GM21825 (cell line): Measurements from ENCODE around the gene CFAP141.
A peak's percentile ranks its signal among the peaks of the same experiment; 100 is the strongest.
"Not testable (repeated sequence)": the region's sequence is repeated elsewhere in the genome, so short reads cannot be mapped to it uniquely, and the experiment has no call there.

Experiments
- ATAC-seq: cut with Tn5 transposase; IDR thresholded peaks from one replicate; pipeline ENCODE4 v1.9.1; 2021; ENCODE audit warnings: mild to moderate bottlenecking, moderate library complexity; ENCODE audit not compliant: unreplicated experiment

CFAP141 gene

GRCh38 chr1:154206196-154206595 is at the start of gene CFAP141:
Gene CFAP141 (minus strand): TSS chr1:154206333. CDS start chr1:154206307, 26 bp downstream.
- ATAC-seq = no peak

GRCh38 chr1:154253671-154254070 is 47.5 kb upstream of the CFAP141 start:
- no peak for ATAC-seq

GRCh38 chr1:154241703-154242351 is 35.7 kb upstream of the CFAP141 start:
- ATAC-seq = no peak

GRCh38 chr1:154240294-154240833 is 34.2 kb upstream of the CFAP141 start:
- no peak for ATAC-seq

DNA sequence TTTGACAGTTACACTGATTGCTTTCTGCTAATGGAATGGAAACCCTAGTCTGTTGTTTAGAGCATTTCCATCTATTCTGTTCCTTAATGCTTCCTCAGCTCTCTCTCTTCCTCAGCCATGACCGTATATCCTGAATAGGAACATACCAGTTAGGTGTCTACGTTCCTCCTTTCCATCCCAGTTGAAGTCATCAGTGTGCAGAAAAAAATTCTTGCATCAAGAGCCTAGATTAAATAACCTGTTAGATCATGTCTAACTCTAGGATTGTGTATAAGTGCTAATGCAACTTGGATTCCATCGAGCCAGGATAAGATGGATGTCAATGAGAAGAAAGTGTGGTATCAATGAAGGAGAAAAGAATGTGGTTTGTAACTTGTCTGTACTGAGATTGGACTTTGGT is 33.4 kb upstream of the CFAP141 start:
- ATAC-seq = no peak

GRCh38 chr1:154237880-154238506 is 31.9 kb upstream of the CFAP141 start:
- ATAC-seq = no peak

DNA sequence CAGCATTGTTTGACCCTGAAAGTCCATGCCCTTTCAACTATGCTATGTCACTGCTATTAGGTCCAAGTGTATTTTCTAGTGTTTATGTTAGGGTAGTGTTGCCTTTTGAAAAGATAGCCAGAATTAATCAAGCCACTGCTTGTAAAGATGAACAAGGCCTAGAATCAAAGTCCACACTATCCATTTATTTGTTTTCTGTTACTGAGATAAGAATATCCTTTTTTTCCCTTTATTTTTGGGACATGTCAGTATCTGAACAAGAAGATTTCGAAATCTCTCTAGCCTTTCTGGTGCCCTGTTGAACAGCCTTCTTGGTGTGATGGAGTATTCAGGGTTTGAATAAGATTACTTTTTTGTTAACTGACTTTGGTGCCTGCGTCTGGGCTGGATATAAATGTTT is 31.3 kb upstream of the CFAP141 start:
- ATAC-seq = no peak

DNA sequence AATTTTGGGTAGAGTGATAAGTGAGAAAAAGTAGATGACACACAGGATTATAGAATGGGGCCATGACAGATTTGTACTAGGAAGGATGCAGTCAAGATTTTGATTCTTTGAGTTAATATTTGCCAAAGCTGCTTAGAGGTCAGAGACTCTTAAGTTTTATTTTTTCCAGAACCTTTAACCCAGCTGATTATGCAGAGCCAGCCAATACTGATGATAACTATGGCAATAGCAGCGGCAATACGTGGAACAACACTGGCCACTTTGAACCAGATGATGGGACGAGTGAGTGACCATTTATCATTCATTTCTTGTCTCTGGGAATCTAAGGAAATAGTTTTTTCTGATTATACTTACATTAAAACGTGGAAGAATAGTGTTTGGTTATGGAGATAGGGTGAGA is 30.7 kb upstream of the CFAP141 start:
- ATAC-seq = no peak

DNA sequence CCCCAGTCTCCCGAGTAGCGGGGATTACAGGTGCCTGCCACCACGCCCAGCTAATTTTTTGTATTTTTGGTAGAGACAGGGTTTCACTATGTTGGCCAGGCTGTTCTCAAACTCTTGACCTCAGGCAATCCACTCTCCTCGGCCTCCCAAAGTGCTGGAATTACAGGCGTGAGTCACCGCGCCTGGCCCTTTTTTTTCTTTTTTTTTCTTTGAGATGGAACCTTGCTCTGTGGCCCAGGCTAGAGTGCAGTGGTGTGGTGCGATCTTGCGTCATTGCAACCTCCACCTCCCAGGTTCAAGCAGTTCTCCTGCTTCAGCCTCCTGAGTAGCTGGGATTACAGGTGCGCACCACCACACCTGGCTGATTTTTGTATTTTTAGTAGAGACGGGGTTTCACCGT is 27.0 kb upstream of the CFAP141 start:
- ATAC-seq = not testable (repeated sequence)

GRCh38 chr1:154231112-154231511 is 25.0 kb upstream of the CFAP141 start:
- not testable (repeated sequence) for ATAC-seq

DNA sequence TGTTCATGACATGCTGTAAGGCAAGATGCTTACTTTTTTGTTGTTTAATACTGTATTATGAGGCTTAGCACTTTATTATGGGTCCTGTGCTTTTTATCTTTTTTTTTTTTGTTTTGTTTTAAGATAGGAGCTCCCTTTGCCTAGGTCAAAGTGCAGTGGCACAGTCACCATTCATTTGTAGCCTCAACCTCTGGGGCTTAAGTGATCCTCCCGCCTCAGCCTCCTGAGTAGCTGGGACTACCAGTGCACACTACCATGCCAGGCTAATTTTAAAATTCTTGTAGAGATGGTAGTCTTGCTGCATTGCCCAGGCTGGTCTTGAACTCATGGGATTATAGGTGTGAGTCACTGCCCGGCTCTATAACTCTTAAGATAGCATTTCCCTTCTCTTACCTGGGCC is 19.2 kb upstream of the CFAP141 start:
- ATAC-seq = no peak

GRCh38 chr1:154223621-154224020 is 17.5 kb upstream of the CFAP141 start:
- ATAC-seq = no peak

GRCh38 chr1:154222918-154223317 is 16.8 kb upstream of the CFAP141 start:
- no peak for ATAC-seq

DNA sequence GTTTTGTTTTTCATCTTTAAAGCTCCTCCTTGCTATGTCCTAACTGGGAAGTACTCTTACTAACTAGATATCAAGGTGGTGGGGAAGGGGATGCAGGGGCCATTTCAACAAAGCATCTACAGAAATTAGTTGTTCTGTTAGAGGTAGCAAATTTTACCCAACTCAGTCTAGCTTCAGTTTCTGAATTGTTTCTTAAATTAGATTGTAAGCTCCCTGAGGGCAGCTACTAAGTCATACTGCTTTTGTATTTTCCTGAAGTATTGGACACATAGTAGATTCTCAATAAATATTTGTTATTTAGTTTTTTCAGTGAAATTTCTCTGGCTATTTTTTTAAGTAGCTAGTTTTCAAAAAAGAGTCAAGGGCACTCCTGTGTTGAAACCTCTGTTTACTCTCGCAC is 16.4 kb upstream of the CFAP141 start:
- no peak for ATAC-seq

DNA sequence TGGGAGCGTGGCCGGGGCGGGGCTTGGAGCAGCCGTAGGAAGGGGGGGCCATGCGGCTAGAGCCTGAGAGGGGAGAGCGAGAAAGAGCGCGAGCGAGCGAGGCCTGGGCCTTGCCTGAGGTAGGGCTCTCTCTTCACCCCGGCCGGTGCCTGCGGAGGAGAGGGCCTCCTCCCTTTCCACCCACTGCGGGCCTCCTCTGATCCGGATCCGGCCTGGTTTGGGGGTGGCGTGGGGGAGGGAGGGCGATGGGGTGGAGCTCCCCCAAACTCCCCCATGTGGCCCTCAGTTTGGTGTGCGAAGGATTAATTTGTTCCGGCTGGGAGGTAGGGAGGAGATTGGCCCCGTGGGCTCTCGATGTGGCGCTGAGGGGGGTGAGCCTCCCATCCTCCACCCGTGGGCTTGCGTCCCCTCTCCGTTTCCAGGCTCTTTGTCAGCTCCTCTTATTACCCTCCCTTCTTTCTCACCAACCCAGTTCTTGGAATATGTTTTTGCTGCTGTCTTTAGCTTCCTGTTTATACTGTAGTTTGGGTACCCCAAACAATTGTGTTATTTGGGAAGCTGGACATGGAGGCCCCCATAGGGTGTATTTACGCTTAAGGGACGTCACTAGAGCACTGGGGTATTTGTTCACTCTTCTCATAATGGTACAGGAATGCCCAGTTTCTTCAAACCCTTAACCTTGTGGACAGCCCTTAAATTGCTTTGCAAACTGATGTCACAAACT is 15.3 kb upstream of the CFAP141 start:
- peak; percentile 24 for ATAC-seq

- no peak for ATAC-seq
Observed at GRCh38 chr1:154220970-154221277, 14.8 kb upstream of the CFAP141 start.

- ATAC-seq = peak; percentile 86
Observed at GRCh38 chr1:154220071-154220969, 14.2 kb upstream of the CFAP141 start, which contains the start of gene UBAP2L. Gene UBAP2L (plus strand): TSS chr1:154220955. CDS start chr1:154225124, 4,169 bp downstream.

DNA sequence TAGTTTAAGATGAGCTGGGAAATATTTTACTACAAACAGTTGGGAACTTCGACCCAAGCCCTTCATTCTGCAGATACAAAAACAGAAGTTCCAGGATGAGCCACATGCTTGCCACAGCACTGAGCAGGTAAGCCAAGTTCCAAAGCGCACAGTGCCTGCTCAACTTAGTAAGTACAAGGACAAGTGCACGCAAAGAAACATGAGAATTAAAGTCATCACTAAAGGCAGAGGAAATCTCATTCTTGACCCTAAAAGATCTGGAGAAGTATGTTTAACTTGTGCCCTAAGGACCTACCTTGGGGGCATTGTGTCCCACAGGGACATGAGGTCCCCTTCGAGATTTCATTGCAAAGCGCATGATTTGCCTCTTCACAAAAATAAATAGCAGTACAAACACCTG is 13.4 kb upstream of the CFAP141 start:
- ATAC-seq = no peak

DNA sequence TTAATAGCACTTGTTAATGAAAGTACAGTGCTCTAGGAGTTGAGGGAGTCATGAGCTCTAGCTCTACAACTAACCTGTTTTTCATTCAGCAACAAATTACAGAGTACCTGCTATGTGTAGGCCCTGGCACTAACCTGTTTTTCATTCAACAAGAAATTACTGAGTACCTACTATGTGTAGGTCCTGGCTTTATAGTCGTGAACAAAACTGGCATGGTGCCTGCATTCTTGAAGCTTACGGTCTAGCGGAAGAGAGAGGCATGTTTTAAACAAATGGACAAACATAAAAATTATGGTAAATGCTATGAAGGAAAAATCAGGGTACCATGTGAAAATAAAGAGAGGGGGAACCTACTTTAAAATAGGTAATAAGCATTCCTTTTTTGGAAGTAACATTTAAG is 12.4 kb upstream of the CFAP141 start:
- ATAC-seq = no peak

GRCh38 chr1:154213274-154213673 is 7.1 kb upstream of the CFAP141 start:
- ATAC-seq = no peak

- ATAC-seq = no peak
Observed at GRCh38 chr1:154212083-154212482, 6.0 kb upstream of the CFAP141 start.
